Measurements from ENCODE around the gene PIERCE2. TPM values are rescaled to one million over a fixed set of nuclear protein-coding genes. Genes with fewer than 3 reads are reported as not detected.
"Not testable (repeated sequence)": the region's sequence is repeated elsewhere in the genome, so short reads cannot be mapped to it uniquely, and the experiment has no call there.

Gene PIERCE2
- total and polyA plus RNA-seq, 2 of the 4 experiments (the other 2 are of a cell fraction): 0.36 to 0.48 TPM

DNA sequence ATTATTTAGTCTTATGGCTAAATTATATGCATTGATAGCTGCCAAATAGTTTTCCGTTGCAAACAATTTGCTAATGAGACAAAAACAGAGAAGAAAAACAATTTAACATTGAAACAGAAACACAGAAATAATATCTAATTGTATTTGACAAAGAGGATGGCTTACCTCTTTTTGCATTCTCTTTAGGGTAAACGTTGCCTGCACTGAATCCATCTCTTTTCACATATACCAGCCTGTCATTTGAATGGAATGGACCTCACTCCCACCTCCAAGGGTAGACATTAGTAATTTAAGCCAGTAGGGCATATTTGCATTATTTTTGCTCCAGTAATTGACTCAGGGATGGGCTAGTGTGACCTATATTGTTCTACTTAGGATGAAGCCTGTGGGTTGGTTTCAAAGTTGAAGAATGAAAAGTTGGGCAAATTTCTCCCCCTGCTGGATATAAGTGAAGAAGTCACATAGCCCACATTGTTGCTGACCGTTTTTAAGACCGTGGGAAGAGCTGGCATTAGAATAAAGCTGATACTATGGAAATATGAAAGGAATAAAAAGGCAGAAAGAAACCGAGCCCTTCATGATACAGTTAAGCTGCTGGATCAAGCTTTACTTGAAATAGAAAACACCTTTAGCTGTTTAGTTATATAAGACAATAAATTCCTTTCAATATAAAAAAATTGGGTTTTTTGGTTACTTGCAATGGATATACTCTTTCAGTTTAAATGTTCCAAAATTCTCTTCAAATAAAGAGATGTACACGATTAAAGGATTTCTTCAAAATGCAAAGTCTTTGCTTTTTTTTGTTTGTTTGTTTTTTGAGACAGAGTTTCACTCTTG lies 26.9 kb downstream of the PIERCE2 start (continued):
- TF ChIP-seq MXI1 (IDR thresholded peaks at IDR 0.05; ENCODE audit: borderline replicate concordance, low read depth, low read length): no peak

DNA sequence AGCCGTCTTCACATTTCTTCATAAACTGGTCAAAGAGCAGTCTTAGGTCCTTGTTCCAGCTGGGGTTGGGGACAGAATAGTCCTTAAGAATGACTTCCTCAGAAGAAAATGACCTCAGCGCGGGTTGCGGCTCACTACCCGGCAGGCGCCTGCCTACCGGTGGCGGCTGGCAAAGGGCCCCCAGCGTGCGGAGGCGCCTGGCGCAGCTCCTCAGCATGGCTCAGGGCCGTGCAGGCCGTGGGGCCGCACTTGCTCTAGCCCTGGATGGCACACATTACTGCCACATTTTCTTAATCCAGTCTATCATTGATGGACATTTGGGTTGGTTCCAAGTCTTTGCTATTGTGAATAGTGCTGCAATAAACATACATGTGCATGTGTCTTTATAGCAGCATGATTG lies 34.8 kb downstream of the PIERCE2 start:
- dilution Hi-C loops (cut with HindIII; ENCODE audit: low sequenced_read_pairs, unreplicated experiment); H3K23ac ChIP-seq (ENCODE audit: low read depth, low read length); BruUV-seq (replicated peaks); H3K18ac ChIP-seq (ENCODE audit: low read depth, low read length); H4K8ac ChIP-seq (ENCODE audit: low read depth in 2 of 2, low read length in 2 of 2); H3K27ac ChIP-seq (ENCODE audit: insufficient read depth, low read length); DNase-seq; H3K27me3 ChIP-seq (ENCODE audit: control insufficient read depth, insufficient read depth, low read length); H3K9me1 ChIP-seq (ENCODE audit: insufficient read depth, low read length); H3K4me1 ChIP-seq (ENCODE audit: control insufficient read depth, insufficient read depth, low read length); H2BK15ac ChIP-seq (ENCODE audit: low read depth, low read length); H4K5ac ChIP-seq (ENCODE audit: low read depth, low read length); H2BK120ac ChIP-seq (ENCODE audit: low read depth, low read length); H2AFZ ChIP-seq (replicated peaks; ENCODE audit: low read length, poor library complexity); H2AK9ac ChIP-seq (replicated peaks; ENCODE audit: low read depth, low read length, poor library complexity); ATAC-seq (ENCODE audit: low read depth); H4K91ac ChIP-seq (ENCODE audit: insufficient read depth, low read depth, low read length); H3K9me3 ChIP-seq (ENCODE audit: control insufficient read depth, insufficient read depth, low read length); H4K20me1 ChIP-seq (ENCODE audit: insufficient read depth, low read length); H3K36me3 ChIP-seq (ENCODE audit: control insufficient read depth, insufficient read depth, low read length); H3K4me2 ChIP-seq (ENCODE audit: low read depth, low read length); H2BK20ac ChIP-seq (ENCODE audit: low read depth, low read length); H3K79me1 ChIP-seq (ENCODE audit: low read depth in 1 of 2, low read length in 2 of 2); H3K14ac ChIP-seq (replicated peaks; ENCODE audit: low read depth, low read length); H3K4ac ChIP-seq (ENCODE audit: low read depth, low read length); H2AK5ac ChIP-seq (ENCODE audit: low read depth, low read length); H3K56ac ChIP-seq (ENCODE audit: extremely low read depth, insufficient read depth, low read length); H3K9ac ChIP-seq (ENCODE audit: low read depth, low read length); POLR2A ChIA-PET (ENCODE audit: unreplicated experiment); in situ Hi-C loops (cut with MboI; ENCODE audit: low sequenced_read_pairs); H3K4me3 ChIP-seq (ENCODE audit: insufficient read depth, low read depth, low read length); CTCF ChIA-PET; H2BK5ac ChIP-seq (ENCODE audit: low read depth, low read length, poor library complexity, severe bottlenecking); intact Hi-C loops (cut with micrococcal nuclease): not testable (repeated sequence)
- 95% methylated on average over 4 of the region's 15 CpGs; no CpG with 5 or more reads in 1 of the 2 experiments for WGBS, 2 experiments (ENCODE audit: extremely low coverage in 2 of 2, insufficient read length in 1 of 2)

DNA sequence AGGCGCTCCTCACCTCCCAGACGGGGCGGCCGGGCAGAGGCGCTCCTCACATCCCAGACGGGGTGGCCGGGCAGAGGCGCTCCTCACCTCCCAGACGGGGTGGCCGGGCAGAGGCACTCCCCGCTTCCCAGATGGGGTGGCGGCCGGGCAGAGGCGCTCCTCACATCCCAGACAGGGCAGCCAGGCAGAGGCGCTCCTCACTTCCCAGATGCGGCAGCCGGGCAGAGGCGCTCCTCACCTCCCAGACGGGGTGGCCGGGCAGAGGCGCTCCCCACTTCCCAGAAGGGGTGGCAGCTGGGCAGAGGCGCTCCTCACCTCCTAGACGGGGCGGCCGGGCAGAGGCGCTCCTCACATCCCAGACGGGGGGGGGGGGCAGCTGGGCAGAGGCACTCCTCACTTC lies 37.6 kb downstream of the PIERCE2 start:
- H2BK15ac ChIP-seq (ENCODE audit: low read depth, low read length); dilution Hi-C loops (cut with HindIII; ENCODE audit: low sequenced_read_pairs, unreplicated experiment); H2AK9ac ChIP-seq (replicated peaks; ENCODE audit: low read depth, low read length, poor library complexity); H3K4me2 ChIP-seq (ENCODE audit: low read depth, low read length); H3K36me3 ChIP-seq (ENCODE audit: control insufficient read depth, insufficient read depth, low read length); H3K27ac ChIP-seq (ENCODE audit: insufficient read depth, low read length); H2BK5ac ChIP-seq (ENCODE audit: low read depth, low read length, poor library complexity, severe bottlenecking); in situ Hi-C loops (cut with MboI; ENCODE audit: low sequenced_read_pairs); H2AK5ac ChIP-seq (ENCODE audit: low read depth, low read length); H2AFZ ChIP-seq (replicated peaks; ENCODE audit: low read length, poor library complexity); H3K9me1 ChIP-seq (ENCODE audit: insufficient read depth, low read length); DNase-seq; H3K14ac ChIP-seq (replicated peaks; ENCODE audit: low read depth, low read length); H4K20me1 ChIP-seq (ENCODE audit: insufficient read depth, low read length); H4K5ac ChIP-seq (ENCODE audit: low read depth, low read length); H3K4me1 ChIP-seq (ENCODE audit: control insufficient read depth, insufficient read depth, low read length); H4K91ac ChIP-seq (ENCODE audit: insufficient read depth, low read depth, low read length); H3K4ac ChIP-seq (ENCODE audit: low read depth, low read length); H3K23ac ChIP-seq (ENCODE audit: low read depth, low read length); H3K4me3 ChIP-seq (ENCODE audit: insufficient read depth, low read depth, low read length); H4K8ac ChIP-seq (ENCODE audit: low read depth in 2 of 2, low read length in 2 of 2); H3K9me3 ChIP-seq (ENCODE audit: control insufficient read depth, insufficient read depth, low read length); H2BK120ac ChIP-seq (ENCODE audit: low read depth, low read length); CTCF ChIA-PET; POLR2A ChIA-PET (ENCODE audit: unreplicated experiment); H3K79me1 ChIP-seq (ENCODE audit: low read depth in 1 of 2, low read length in 2 of 2); H3K56ac ChIP-seq (ENCODE audit: extremely low read depth, insufficient read depth, low read length); H3K18ac ChIP-seq (ENCODE audit: low read depth, low read length); H2BK20ac ChIP-seq (ENCODE audit: low read depth, low read length); H3K9ac ChIP-seq (ENCODE audit: low read depth, low read length); ATAC-seq (ENCODE audit: low read depth); intact Hi-C loops (cut with micrococcal nuclease); H3K27me3 ChIP-seq (ENCODE audit: control insufficient read depth, insufficient read depth, low read length); BruUV-seq (replicated peaks): not testable (repeated sequence)
- WGBS, 2 experiments (ENCODE audit: extremely low coverage in 2 of 2, insufficient read length in 1 of 2): 97% methylated on average over 6 of the region's 27 CpGs; no CpG with 5 or more reads in 1 of the 2 experiments
